SK-N-SH treated with all-trans-retinoic acid at 6 μM for 48 hours (cell line): ENCODE data around the gene SERINC1.
A peak's percentile ranks its signal among the peaks of the same experiment; 100 is the strongest.

ENCODE experiments used
- ATAC-seq: fragments of 200-7000 bp; cut with Tn5 transposase; 3 replicates; pipeline ENCODE4 v1.9.1; 2020; ENCODE audit warnings: mild to moderate bottlenecking, moderate library complexity
- ARNTL ChIP-seq: fragments of 450-650 bp; formaldehyde crosslinking; IDR thresholded peaks from 2 replicates; pipeline ENCODE4 v1.5.0; 2020; ENCODE audit warnings: low read depth, mild to moderate bottlenecking, moderate library complexity, borderline replicate concordance
- BACH2 ChIP-seq: fragments of 250-450 bp; sonication (Bioruptor Pico); IDR thresholded peaks from 2 replicates; pipeline ENCODE4 v1.9.0; 2021; ENCODE audit warnings: mild to moderate bottlenecking, borderline replicate concordance
- CREB5 ChIP-seq: fragments of 250-450 bp; sonication (Bioruptor Pico); IDR thresholded peaks from 2 replicates; pipeline ENCODE4 v1.5.1; 2020; ENCODE audit warnings: low read depth, mild to moderate bottlenecking, moderate library complexity
- CSDC2 ChIP-seq: fragments of 250-450 bp; sonication (Bioruptor Pico); IDR thresholded peaks from 2 replicates; pipeline ENCODE4 v1.5.0; 2020; ENCODE audit warnings: mild to moderate bottlenecking, moderate library complexity
- CSRNP3 ChIP-seq: fragments of 250-450 bp; sonication (Bioruptor Pico); IDR thresholded peaks from 2 replicates; pipeline ENCODE4 v1.5.1; 2021; ENCODE audit warnings: mild to moderate bottlenecking, moderate library complexity
- ESRRG ChIP-seq: fragments of 250-450 bp; sonication (Bioruptor Pico); IDR thresholded peaks from 2 replicates; pipeline ENCODE4 v1.6.1; 2021; ENCODE audit warnings: mild to moderate bottlenecking
- ISL1 ChIP-seq: fragments of 250-450 bp; sonication (Bioruptor Pico); IDR thresholded peaks from 2 replicates; pipeline ENCODE4 v2.1.2; 2022; ENCODE audit warnings: mild to moderate bottlenecking, moderate library complexity
- PATZ1 ChIP-seq: fragments of 250-450 bp; sonication (Bioruptor Pico); IDR thresholded peaks from 2 replicates; pipeline ENCODE4 v1.8.0; 2020; ENCODE audit warnings: mild to moderate bottlenecking, moderate library complexity, borderline replicate concordance
- RARB ChIP-seq: fragments of 250-450 bp; sonication (Bioruptor Pico); IDR thresholded peaks from 2 replicates; pipeline ENCODE4 v1.8.0; 2021; ENCODE audit warnings: mild to moderate bottlenecking, moderate library complexity
- SNAI2 ChIP-seq: fragments of 250-450 bp; sonication (Bioruptor Pico); IDR thresholded peaks from 2 replicates; pipeline ENCODE4 v1.5.0; 2020; ENCODE audit warnings: mild to moderate bottlenecking, moderate library complexity
- TCF4 ChIP-seq: fragments of 250-450 bp; sonication (Bioruptor Pico); IDR thresholded peaks from 2 replicates; pipeline ENCODE4 v1.8.0; 2021; ENCODE audit warnings: mild to moderate bottlenecking, moderate library complexity, borderline replicate concordance
- TOX ChIP-seq: fragments of 250-450 bp; sonication (Bioruptor Pico); IDR thresholded peaks from 2 replicates; pipeline ENCODE4 v1.8.0; 2021; ENCODE audit warnings: mild to moderate bottlenecking, moderate library complexity, borderline replicate concordance
- TSHZ2 ChIP-seq: fragments of 250-450 bp; sonication (Bioruptor Pico); IDR thresholded peaks from 2 replicates; pipeline ENCODE4 v1.5.0; 2020; ENCODE audit warnings: mild to moderate bottlenecking, moderate library complexity
- ZC3H10 ChIP-seq: fragments of 250-450 bp; sonication (Bioruptor Pico); IDR thresholded peaks from 2 replicates; pipeline ENCODE4 v1.5.1; 2021; ENCODE audit warnings: mild to moderate bottlenecking, moderate library complexity
- ZFP3 ChIP-seq: fragments of 250-450 bp; sonication (Bioruptor Pico); IDR thresholded peaks from 2 replicates; pipeline ENCODE4 v1.5.0; 2020; ENCODE audit warnings: mild to moderate bottlenecking, moderate library complexity
- ZFP30 ChIP-seq: fragments of 450-650 bp; formaldehyde crosslinking; IDR thresholded peaks from 2 replicates; pipeline ENCODE4 v1.5.0; 2022; ENCODE audit warnings: mild to moderate bottlenecking, moderate library complexity
- ZNF565 ChIP-seq: fragments of 450-650 bp; formaldehyde crosslinking; conservative IDR thresholded peaks from 2 replicates; pipeline ENCODE4 v1.5.0; 2020; ENCODE audit warnings: low read depth, mild to moderate bottlenecking, moderate library complexity
- ZNF70 ChIP-seq: fragments of 450-650 bp; formaldehyde crosslinking; IDR thresholded peaks from 2 replicates; pipeline ENCODE4 v1.5.0; 2020; ENCODE audit warnings: mild to moderate bottlenecking, moderate library complexity
- ZNF8 ChIP-seq: fragments of 450-650 bp; formaldehyde crosslinking; IDR thresholded peaks from 2 replicates; pipeline ENCODE4 v1.5.0; 2020; ENCODE audit warnings: mild to moderate bottlenecking, moderate library complexity

SERINC1 gene

GRCh38 chr6:122408240-122408639 is 63.4 kb downstream of the SERINC1 start (continued):
- no peak for TF ChIP-seq CREB5 (CRISPR knock-in tag)
- TF ChIP-seq, all 23 proteins: peak for 0

- no peak for ATAC-seq
- TF ChIP-seq TOX (no peak), ZC3H10 (CRISPR knock-in tag) (no peak), CSRNP3 (CRISPR knock-in tag) (no peak), ZFP3 (CRISPR knock-in tag) (no peak), ZNF565 (CRISPR knock-in tag) (no peak), ZNF70 (CRISPR knock-in tag) (no peak), SNAI2 (CRISPR knock-in tag) (no peak)
- TF ChIP-seq, all 23 proteins: peak for 0
Measured at GRCh38 chr6:122407712-122408111, 63.9 kb downstream of the SERINC1 start.

- no peak for ATAC-seq
- TF ChIP-seq SNAI2 (CRISPR knock-in tag) = no peak
- TF ChIP-seq ISL1 (CRISPR knock-in tag) = no peak
- no peak for TF ChIP-seq ZNF565 (CRISPR knock-in tag)
- no peak for TF ChIP-seq ZNF8
- no peak for TF ChIP-seq CREB5 (CRISPR knock-in tag)
- TF ChIP-seq BACH2 (CRISPR knock-in tag) = no peak
- no peak for TF ChIP-seq CSDC2
- no peak for TF ChIP-seq ZFP30
- TF ChIP-seq PATZ1 (CRISPR knock-in tag) = no peak
- TF ChIP-seq ESRRG (CRISPR knock-in tag) = no peak
- TF ChIP-seq ARNTL = no peak
- TF ChIP-seq TCF4 = no peak
Measured at GRCh38 chr6:122406187-122406586, 65.4 kb downstream of the SERINC1 start.

GRCh38 chr6:122405417-122405816 is 66.2 kb downstream of the SERINC1 start:
- 0 out of 3 replicates have a peak, but pooled peaks have one; percentile 37 for ATAC-seq
- TF ChIP-seq CREB5 (CRISPR knock-in tag) (no peak), SNAI2 (CRISPR knock-in tag) (no peak), ZC3H10 (CRISPR knock-in tag) (no peak), TSHZ2 (CRISPR knock-in tag) (no peak), CSDC2 (no peak), RARB (CRISPR knock-in tag) (no peak), ARNTL (no peak), ZNF8 (no peak)
